RWPE1 (cell line): ENCODE data around the gene TRAPPC12.
"Not testable (repeated sequence)": the region's sequence is repeated elsewhere in the genome, so short reads cannot be mapped to it uniquely, and the experiment has no call there.

Experiments
- CTCF ChIA-PET: fragments of 350-600 bp; sonication (Branson Sonifier 250); formaldehyde crosslinking; extraction: SDS; loops from one replicate; lab custom pipeline; 2021; lab: Yijun Ruan, JAX
- POLR2A ChIA-PET: fragments of 400-600 bp; formaldehyde crosslinking; extraction: SDS; loops from one replicate; lab custom pipeline; 2020; ENCODE audit warnings: antibody characterized with exemption; ENCODE audit not compliant: low non-redundant PET; lab: Yijun Ruan, JAX
- DNase-seq: peaks from one replicate; pipeline ENCODE4 v3.0.0; 2012; ENCODE audit warnings: low spot score
- H3K27ac ChIP-seq: fragments of 450-650 bp; 2 replicates; pipeline ENCODE4 v1.5.1; 2017
- CTCF ChIP-seq: fragments of 450-650 bp; conservative IDR thresholded peaks from 2 replicates; pipeline ENCODE4 v1.5.1; 2017; ENCODE audit warnings: low read depth, mild to moderate bottlenecking

The TRAPPC12 gene

GRCh38 chr2:3451926-3452671 lies 72.6 kb downstream of the TRAPPC12 start:
- ChIA-PET POLR2A (no interaction called here), CTCF (interaction anchor here (1.6 kb wide), 1 partner anchor 10 kb away, joined by 5 read pairs; no protein-coding TSS in a partner anchor)
- peak overlapping the region; percentile 28; the same call in 1 of the 2 replicates for H3K27ac ChIP-seq
- no peak for TF ChIP-seq CTCF
- DNase-seq, result no peak

- TF ChIP-seq CTCF, result no peak
- ChIA-PET POLR2A (no interaction called here), CTCF (interaction anchor here (0.6 to 1.6 kb wide), 2 partner anchors 9 to 104 kb away, joined by 3 to 5 read pairs; no protein-coding TSS in a partner anchor)
- no peak for DNase-seq
- no peak overlapping the region for H3K27ac ChIP-seq
Measured at GRCh38 chr2:3453190-3453999, 73.9 kb downstream of the TRAPPC12 start.

GRCh38 chr2:3454005-3454404 lies 74.5 kb downstream of the TRAPPC12 start:
- CTCF ChIA-PET, POLR2A ChIA-PET, DNase-seq, H3K27ac ChIP-seq: not testable (repeated sequence)

GRCh38 chr2:3454802-3455201 lies 75.3 kb downstream of the TRAPPC12 start:
- DNase-seq, result no peak
- H3K27ac ChIP-seq, result no peak overlapping the region
- ChIA-PET POLR2A (no interaction called here), CTCF (no interaction called here)
- TF ChIP-seq CTCF, result no peak

- DNase-seq, result no peak
- POLR2A ChIA-PET, result no interaction called here
- TF ChIP-seq CTCF, result no peak
- CTCF ChIA-PET, result interaction anchor here (0.6 kb wide), 1 partner anchor 11 kb away, joined by 5 read pairs; no protein-coding TSS in a partner anchor
- no peak overlapping the region for H3K27ac ChIP-seq
Measured at GRCh38 chr2:3456125-3456524, 76.6 kb downstream of the TRAPPC12 start.

GRCh38 chr2:3457524-3458395 lies 78.3 kb downstream of the TRAPPC12 start:
- TF ChIP-seq CTCF, result no peak
- peak overlapping the region; percentile 38 for H3K27ac ChIP-seq
- POLR2A ChIA-PET, result no interaction called here
- CTCF ChIA-PET, result no interaction called here
- no peak for DNase-seq
